GM21528 (cell line): ENCODE measurements around the gene GOLGA1.
A peak's percentile ranks its signal among the peaks of the same experiment; 100 is the strongest.
"Not testable (repeated sequence)": the region's sequence is repeated elsewhere in the genome, so short reads cannot be mapped to it uniquely, and the experiment has no call there.

Experiments used
- ATAC-seq: cut with Tn5 transposase; IDR thresholded peaks from one replicate; pipeline ENCODE4 v1.9.1; 2021; ENCODE audit warnings: mild to moderate bottlenecking, moderate library complexity; ENCODE audit not compliant: unreplicated experiment, low FRiP score

GOLGA1 gene

GRCh38 chr9:124860582-124861341 lies 80.1 kb downstream of the GOLGA1 start:
- ATAC-seq = no peak

- no peak for ATAC-seq
Observed at GRCh38 chr9:124859803-124860581, 80.9 kb downstream of the GOLGA1 start.

- no peak for ATAC-seq
Observed at GRCh38 chr9:124858330-124859046, 82.4 kb downstream of the GOLGA1 start.

- no peak for ATAC-seq
Observed at GRCh38 chr9:124857533-124858162, 83.2 kb downstream of the GOLGA1 start.

GRCh38 chr9:124855944-124856765 lies 84.7 kb downstream of the GOLGA1 start:
- ATAC-seq = no peak

- no peak for ATAC-seq
Observed at GRCh38 chr9:124855566-124855943, 85.3 kb downstream of the GOLGA1 start.

- no peak for ATAC-seq
Observed at GRCh38 chr9:124854822-124855221, 86.1 kb downstream of the GOLGA1 start.

- no peak for ATAC-seq
Observed at GRCh38 chr9:124854161-124854560, 86.7 kb downstream of the GOLGA1 start.

GRCh38 chr9:124853605-124854143 lies 87.2 kb downstream of the GOLGA1 start:
- no peak for ATAC-seq

GRCh38 chr9:124852829-124853531 lies 87.9 kb downstream of the GOLGA1 start, which contains the start of gene WDR38:
Gene WDR38 (plus strand): TSS chr9:124853460. CDS start chr9:124853532, 72 bp downstream.
- ATAC-seq = peak; percentile 52

- ATAC-seq = no peak
Observed at GRCh38 chr9:124852121-124852828, 88.6 kb downstream of the GOLGA1 start.

GRCh38 chr9:124849801-124850200 lies 91.1 kb downstream of the GOLGA1 start:
- no peak for ATAC-seq

GRCh38 chr9:124846969-124847368 lies 93.9 kb downstream of the GOLGA1 start:
- no peak for ATAC-seq

- not testable (repeated sequence) for ATAC-seq
Observed at GRCh38 chr9:124846467-124846866, 94.4 kb downstream of the GOLGA1 start.

- ATAC-seq = no peak
Observed at GRCh38 chr9:124844291-124844690, 96.6 kb downstream of the GOLGA1 start.

- no peak for ATAC-seq
Observed at GRCh38 chr9:124843456-124844034, 97.3 kb downstream of the GOLGA1 start.

GRCh38 chr9:124841075-124841821 lies 99.6 kb downstream of the GOLGA1 start:
- ATAC-seq = no peak
